ENCODE measurements around the gene MAP6D1.

Gene MAP6D1

DNA sequence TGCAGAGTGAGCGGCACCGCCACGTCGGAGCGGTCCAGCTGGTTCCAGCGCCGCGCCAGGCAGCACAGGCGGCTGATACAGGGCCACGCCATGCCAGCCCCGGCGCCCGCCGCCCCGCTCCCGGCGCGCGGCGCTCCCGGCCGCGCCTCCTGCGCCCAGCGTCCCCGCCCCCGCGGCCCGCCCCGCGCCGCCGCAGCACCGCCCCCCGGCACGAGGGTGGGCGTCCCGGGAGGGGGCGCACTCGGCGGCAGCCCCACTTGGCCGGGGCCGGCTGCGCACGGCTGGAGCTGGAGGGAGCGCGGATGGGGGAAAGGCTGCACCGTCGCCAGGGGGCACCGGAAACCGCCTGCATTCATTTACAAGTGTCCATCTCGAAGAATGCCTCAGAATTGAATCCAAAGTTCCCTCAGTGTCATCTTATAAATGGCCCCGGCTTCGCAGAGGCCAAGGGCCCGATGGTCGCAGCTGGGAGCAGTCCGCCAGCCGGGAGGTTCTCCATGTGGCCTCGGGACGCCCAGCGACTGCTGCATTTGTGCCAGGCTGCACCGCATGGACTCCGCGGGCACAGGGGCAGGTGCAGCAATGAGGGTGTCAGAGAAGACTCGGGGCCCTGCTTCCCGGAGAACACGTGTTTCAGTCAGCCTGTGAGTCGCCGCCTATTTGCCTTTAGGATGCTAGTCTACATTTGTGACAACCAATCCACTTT lies at the start of gene MAP6D1:
Gene MAP6D1, minus strand, starts transcription at position 122 of the 706 bp plus-strand sequence. Its CDS starts 30 bp downstream, at position 92.
- peak; percentile 66 for DNase-seq (ENCODE audit: low spot score)

DNA sequence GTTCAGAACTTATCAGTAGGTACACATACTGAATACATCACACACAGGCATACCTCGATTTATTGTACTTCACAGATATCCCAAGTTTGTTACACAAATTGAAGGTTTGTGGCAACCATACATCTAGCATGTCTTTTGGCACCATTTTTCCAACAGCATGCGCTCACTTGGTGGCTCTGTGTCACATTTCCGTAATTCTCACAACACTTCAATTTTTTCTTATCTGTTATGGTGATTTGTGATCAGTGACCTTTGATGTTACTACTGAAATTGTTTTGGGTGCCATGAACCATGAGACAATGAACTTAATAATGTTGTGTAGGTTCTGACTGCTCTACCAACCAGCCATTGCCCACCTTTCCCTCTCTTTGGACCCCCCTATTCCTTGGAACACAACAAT lies 48.5 kb upstream of the MAP6D1 start:
- no peak for DNase-seq (ENCODE audit: low spot score)

- DNase-seq (ENCODE audit: low spot score) = no peak
Measured at GRCh38 chr3:183871541-183871940, 46.2 kb upstream of the MAP6D1 start.

DNA sequence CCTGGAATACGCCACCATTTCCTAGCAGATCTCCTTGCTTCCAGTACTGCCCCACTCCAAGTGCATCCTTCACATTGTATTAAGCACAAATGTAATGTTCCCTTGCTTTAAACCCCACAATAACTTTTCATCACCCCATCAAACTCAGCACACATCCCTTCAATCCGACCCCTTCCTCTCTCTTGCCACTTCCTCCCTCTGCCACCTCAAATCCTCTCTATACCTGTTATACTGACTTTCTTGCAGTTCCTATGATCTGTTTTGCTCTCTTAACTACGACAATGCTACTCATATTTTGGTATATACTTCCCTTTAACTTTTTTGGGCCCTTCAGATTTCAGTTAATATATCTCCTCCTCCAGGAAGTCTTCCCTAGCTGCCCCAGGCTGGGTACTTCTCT lies 45.2 kb upstream of the MAP6D1 start:
- no peak for DNase-seq (ENCODE audit: low spot score)

GRCh38 chr3:183868796-183869195 lies 43.4 kb upstream of the MAP6D1 start:
- DNase-seq (ENCODE audit: low spot score) = no peak

- DNase-seq (ENCODE audit: low spot score) = no peak
Measured at GRCh38 chr3:183862610-183863009, 37.2 kb upstream of the MAP6D1 start.

DNA sequence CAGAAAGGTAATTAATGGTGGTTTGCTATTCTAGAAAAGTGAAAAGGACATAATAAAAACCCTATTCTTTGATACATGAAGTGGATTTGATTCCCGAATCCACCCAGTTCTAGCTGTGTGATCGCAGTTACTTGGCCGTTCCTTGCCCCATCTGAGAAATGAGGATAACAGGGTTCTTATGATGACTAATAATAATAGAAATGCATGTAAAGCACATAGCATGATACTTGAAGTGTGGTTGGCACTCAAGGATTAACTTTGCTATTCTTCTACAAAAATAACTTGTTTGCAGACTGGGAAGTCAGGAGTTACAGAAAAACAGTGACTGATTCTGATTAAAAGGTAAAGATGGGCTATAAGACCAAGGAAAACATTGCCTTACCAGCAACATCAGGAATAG lies 32.5 kb upstream of the MAP6D1 start:
- DNase-seq (ENCODE audit: low spot score) = no peak

DNA sequence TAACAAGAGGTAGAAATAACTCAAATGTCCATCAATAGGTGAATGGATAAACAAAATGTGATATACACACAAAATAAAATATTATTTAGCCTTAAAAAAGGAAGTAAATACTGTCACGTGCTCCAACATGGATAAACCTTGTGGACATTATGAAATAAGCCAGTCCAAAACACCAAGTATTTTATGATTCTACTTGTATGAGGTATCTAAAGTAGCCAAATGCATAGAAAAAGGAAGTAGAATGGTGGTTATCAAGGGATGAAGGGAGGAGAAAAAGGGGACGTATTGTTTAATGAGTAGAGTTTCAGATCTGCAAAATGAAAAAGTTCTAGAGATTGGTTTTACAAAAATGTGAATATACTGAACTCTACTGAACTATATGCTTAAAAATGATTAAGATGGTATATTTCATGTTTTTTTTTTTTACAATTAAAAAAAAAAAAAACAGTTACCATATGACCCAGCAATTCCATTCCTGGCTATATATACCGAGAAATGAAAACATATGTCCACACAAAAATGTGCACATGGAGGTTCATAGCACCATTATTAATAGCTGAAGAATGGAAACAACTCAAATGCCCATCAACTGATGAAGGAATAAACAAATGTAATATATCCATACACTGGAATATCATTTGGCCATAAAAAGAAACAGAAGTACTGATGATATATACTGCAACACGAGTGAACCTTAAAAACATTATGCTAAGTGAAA lies 29.1 kb upstream of the MAP6D1 start:
- DNase-seq (ENCODE audit: low spot score) = no peak

GRCh38 chr3:183845608-183846288 lies 20.4 kb upstream of the MAP6D1 start:
- no peak for DNase-seq (ENCODE audit: low spot score)

- DNase-seq (ENCODE audit: low spot score) = no peak
Measured at GRCh38 chr3:183845090-183845489, 19.7 kb upstream of the MAP6D1 start.

- no peak for DNase-seq (ENCODE audit: low spot score)
Measured at GRCh38 chr3:183844606-183845005, 19.2 kb upstream of the MAP6D1 start.

DNA sequence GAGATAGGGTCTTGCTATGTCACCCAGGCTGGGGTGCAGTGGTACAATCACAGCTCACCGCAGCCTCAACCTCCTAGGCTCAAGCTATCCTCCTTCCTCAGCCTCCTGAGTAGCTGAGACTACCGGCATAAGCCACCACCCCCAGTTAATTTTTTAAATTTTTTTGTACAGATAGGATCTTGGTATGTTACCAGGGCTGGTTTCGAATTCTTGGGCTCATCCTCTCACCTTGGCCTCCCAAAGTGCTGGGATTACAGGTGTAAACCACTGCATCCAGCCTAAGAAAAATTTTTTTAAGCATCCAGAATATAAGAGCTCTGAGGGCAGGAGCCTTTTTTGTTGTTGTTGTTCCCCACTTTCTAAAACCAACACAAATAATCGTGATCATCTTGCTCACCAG lies 14.4 kb upstream of the MAP6D1 start:
- DNase-seq (ENCODE audit: low spot score) = no peak

GRCh38 chr3:183837894-183838293 lies 12.5 kb upstream of the MAP6D1 start:
- no peak for DNase-seq (ENCODE audit: low spot score)

GRCh38 chr3:183837390-183837789 lies 12.0 kb upstream of the MAP6D1 start:
- DNase-seq (ENCODE audit: low spot score) = no peak

- no peak for DNase-seq (ENCODE audit: low spot score)
Measured at GRCh38 chr3:183833516-183833915, 8.1 kb upstream of the MAP6D1 start.

GRCh38 chr3:183830187-183830586 lies 4.8 kb upstream of the MAP6D1 start:
- DNase-seq (ENCODE audit: low spot score) = no peak

DNA sequence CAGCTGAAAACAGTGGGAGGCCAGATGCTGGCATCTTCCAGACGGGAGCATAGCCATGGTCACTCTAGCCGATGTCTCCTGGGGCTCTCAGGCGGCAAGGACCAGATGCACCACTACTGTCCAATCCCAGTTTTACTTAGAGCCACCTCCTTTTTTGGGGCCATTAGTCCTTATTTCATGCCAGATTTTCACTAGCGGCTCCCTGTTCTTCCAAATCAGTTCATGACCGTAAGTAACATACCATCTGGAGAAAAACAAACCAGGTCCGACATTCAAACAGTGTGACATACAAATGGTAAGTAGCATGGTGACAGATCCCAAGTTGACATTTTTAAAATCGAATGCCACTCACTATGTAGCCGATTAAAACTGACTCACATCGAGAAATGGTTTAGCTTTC lies 4.1 kb upstream of the MAP6D1 start:
- peak; percentile 72 for DNase-seq (ENCODE audit: low spot score)

DNA sequence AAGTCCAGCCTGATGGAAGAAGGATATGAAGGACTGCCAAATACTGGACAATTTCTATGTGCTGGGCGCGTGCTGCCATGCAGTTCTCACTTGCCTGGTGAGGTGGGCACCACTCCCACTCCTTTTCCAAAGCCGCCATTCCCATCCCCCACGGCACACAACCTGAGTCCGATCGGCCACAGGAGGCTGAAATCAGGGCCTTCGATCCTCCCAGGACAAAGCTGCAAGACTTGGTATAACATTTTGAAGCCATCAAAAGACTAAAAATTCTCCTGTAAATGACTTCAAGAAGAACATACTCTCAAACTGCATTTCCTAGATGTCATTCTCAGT lies 3.1 kb upstream of the MAP6D1 start:
- DNase-seq (ENCODE audit: low spot score) = no peak

GRCh38 chr3:183827809-183828537 lies 2.6 kb upstream of the MAP6D1 start:
- DNase-seq (ENCODE audit: low spot score) = no peak

DNA sequence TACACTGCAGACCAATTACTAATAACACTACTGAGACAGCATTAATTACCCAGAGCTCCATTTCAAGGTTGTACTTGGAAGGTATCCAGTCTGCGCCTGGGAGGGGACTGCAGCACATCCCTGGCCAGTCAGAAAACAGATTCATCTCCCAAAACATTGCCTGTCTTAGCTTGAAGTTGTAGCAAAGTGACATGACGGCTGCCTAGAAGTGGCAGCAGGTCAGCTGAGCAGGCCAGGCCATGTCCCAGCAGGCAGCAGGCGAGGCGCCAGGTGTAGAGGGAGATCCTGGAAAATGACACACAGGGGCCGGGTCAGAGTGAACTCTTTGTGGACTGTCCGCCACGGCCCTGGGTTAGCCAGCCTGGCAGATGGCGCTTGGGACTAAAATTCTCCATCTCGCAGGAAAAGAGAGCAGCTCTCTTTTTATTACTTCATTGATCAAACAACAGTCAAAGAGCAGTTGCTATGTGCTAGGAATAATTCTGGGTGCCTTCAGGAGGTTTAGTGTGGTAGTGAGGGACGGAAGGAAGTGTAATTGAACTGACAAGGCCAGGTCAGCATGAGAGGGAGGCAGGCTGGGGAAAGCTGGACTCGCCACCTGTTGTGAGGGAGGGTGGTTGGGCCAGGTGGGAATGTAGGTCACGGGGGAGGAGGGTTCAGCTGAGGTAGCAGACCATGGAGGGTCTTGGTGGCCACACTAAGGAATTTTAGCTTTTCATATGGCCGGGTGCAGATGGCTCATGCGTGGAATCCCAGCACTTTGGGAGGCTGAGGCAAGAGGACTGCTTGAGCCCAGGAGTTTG lies 1.3 kb upstream of the MAP6D1 start:
- peak; percentile 82 for DNase-seq (ENCODE audit: low spot score)

GRCh38 chr3:183824761-183825455 lies 469 bp downstream of the MAP6D1 start:
- DNase-seq (ENCODE audit: low spot score) = no peak

Measured in cerebellar cortex (tissue), 1 donor.